ENCODE measurements around the gene ATXN7. TPM values are rescaled to one million over a fixed set of nuclear protein-coding genes. Genes with fewer than 3 reads are reported as not detected.

The ATXN7 gene
- total RNA-seq, 1 experiment from 2014 or later = 36.7 TPM

DNA sequence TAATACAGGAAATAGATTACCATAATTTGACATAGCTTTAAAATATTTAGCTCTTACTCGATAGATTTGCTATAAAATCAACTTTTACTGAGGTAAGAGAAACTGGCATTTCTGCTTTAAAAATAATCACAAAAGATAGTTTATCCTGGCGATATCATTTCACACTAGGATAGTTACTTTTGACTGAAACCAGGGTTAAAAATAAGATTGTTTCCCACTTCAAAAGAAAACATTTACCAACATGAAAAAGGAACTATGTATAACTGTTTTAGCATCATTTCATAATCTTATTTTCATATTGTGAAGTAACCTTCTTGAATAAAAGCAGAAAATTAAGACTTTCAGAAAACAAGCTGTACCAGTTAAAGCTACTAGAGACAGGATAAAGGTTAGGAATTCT, 144.3 kb downstream of the ATXN7 start:
- Mint-ChIP-seq H3K4me1 (ENCODE audit: insufficient read depth, unreplicated experiment) (peaks cover 17% of the 10 kb centered on the region), H3K36me3 (ENCODE audit: insufficient read depth, unreplicated experiment) (peaks cover 8% of the 10 kb centered on the region), H3K9me3 (ENCODE audit: unreplicated experiment) (no peaks in the 10 kb centered on the region)

DNA sequence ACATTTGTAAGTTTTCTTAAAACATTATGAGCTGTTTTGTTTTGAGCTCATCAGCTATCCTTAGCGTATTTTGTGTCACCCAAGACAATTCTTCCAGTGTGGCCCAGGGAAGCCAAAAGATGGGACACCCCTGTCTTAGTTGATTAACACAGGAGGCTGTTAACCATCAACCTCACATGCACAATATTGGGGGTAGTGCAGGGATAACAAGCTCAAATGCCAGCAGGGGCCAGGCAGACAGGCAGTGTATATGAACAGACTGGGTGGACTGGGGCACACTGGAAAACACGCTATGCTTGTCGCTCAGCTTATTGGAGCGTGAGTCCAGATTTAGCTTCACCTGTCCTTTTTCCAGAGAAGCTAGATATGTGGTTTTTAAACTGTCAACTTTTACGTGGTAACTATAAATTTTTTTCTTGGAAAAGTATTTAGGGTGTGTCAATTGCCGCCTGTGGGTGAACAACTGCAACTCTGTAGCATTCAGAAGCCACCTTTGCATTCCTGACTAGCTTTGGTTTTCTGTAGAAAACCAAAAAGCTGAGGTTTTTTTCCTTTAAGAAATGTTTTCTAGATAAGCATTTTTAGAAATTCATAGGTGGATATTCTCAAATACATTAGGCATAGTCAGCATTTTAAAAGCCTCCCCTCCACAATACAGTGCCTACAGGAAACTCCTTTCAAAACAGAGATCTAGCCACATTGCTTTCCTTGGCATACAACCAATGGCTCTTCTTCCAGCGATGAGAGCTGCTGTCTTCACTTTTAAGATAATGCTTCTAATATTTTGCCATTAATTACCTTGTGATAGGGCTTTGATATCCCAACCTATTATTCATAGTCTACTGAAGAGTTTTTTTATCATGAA, 145.1 kb downstream of the ATXN7 start:
- no peak overlapping the region for H3K4me3 Mint-ChIP-seq (ENCODE audit: unreplicated experiment)
- H3K27ac Mint-ChIP-seq (ENCODE audit: low read depth, unreplicated experiment) = peak overlapping the region; percentile 13
- BruUV-seq (replicated peaks) = no TSS peak

More for the DNA sequence above, 144.3 kb downstream of the ATXN7 start:
- ChIA-PET POLR2A (interaction anchor here (1.3 to 3.5 kb wide), 8 partner anchors 10 to 48 kb away, joined by 4 to 18 read pairs (median 7); partner anchors contain the start of gene PSMD6), CTCF (interaction anchor here (0.6 to 5.3 kb wide), 10 partner anchors 11 to 678 kb away, joined by 3 to 57 read pairs (median 5); partner anchors contain the start of gene PSMD6)
- no TSS peak for BruUV-seq (replicated peaks)
- DNase-seq (ENCODE audit: unreplicated experiment) = no peak
- intact Hi-C loops (cut with micrococcal nuclease) = no loop called here
- TF ChIP-seq, protein P1, sequence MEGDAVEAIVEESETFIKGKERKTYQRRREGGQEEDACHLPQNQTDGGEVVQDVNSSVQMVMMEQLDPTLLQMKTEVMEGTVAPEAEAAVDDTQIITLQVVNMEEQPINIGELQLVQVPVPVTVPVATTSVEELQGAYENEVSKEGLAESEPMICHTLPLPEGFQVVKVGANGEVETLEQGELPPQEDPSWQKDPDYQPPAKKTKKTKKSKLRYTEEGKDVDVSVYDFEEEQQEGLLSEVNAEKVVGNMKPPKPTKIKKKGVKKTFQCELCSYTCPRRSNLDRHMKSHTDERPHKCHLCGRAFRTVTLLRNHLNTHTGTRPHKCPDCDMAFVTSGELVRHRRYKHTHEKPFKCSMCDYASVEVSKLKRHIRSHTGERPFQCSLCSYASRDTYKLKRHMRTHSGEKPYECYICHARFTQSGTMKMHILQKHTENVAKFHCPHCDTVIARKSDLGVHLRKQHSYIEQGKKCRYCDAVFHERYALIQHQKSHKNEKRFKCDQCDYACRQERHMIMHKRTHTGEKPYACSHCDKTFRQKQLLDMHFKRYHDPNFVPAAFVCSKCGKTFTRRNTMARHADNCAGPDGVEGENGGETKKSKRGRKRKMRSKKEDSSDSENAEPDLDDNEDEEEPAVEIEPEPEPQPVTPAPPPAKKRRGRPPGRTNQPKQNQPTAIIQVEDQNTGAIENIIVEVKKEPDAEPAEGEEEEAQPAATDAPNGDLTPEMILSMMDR (IDR thresholded peaks at IDR 0.05; ENCODE audit: unreplicated experiment) = no peak
- Mint-ChIP-seq H3K27ac (ENCODE audit: low read depth, unreplicated experiment) (no peak overlapping the region), H3K27me3 (ENCODE audit: insufficient read depth, unreplicated experiment) (no peaks in the 10 kb centered on the region), H3K4me3 (ENCODE audit: unreplicated experiment) (no peak overlapping the region)

GRCh38 chr3:64009528-64009927, 145.9 kb downstream of the ATXN7 start:
- TF ChIP-seq, protein P1 (IDR thresholded peaks at IDR 0.05; ENCODE audit: unreplicated experiment) = no peak
- POLR2A ChIA-PET = interaction anchor here (1.7 to 3.5 kb wide), 3 partner anchors 8 to 13 kb away, joined by 8 to 18 read pairs (median 8); partner anchors contain the start of gene PSMD6
- no peak overlapping the region for H3K4me3 Mint-ChIP-seq (ENCODE audit: unreplicated experiment)
- peak overlapping the region; percentile 13 for H3K27ac Mint-ChIP-seq (ENCODE audit: low read depth, unreplicated experiment)
- intact Hi-C loops (cut with micrococcal nuclease) = no loop called here
- peaks cover 21% of the 10 kb centered on the region for H3K36me3 Mint-ChIP-seq (ENCODE audit: insufficient read depth, unreplicated experiment)
- H3K9me3 Mint-ChIP-seq (ENCODE audit: unreplicated experiment) = no peaks in the 10 kb centered on the region
- H3K4me1 Mint-ChIP-seq (ENCODE audit: insufficient read depth, unreplicated experiment) = peaks cover 17% of the 10 kb centered on the region
- BruUV-seq (replicated peaks) = no TSS peak
- no peak for DNase-seq (ENCODE audit: unreplicated experiment)
- H3K27me3 Mint-ChIP-seq (ENCODE audit: insufficient read depth, unreplicated experiment) = no peaks in the 10 kb centered on the region
- CTCF ChIA-PET = interaction anchor here (0.6 to 5.3 kb wide), 6 partner anchors 14 to 475 kb away, joined by 3 to 57 read pairs (median 6); partner anchors contain the start of gene PSMD6

More for the DNA sequence above, 145.1 kb downstream of the ATXN7 start:
- ChIA-PET POLR2A (interaction anchor here (1.3 to 3.5 kb wide), 8 partner anchors 9 to 48 kb away, joined by 4 to 18 read pairs (median 7); partner anchors contain the start of gene PSMD6), CTCF (interaction anchor here (0.6 to 5.3 kb wide), 11 partner anchors 10 to 665 kb away, joined by 3 to 57 read pairs (median 5); partner anchors contain the start of gene PSMD6)
- peak; percentile 14 for DNase-seq (ENCODE audit: unreplicated experiment)
- H3K4me1 Mint-ChIP-seq (ENCODE audit: insufficient read depth, unreplicated experiment) = peaks cover 17% of the 10 kb centered on the region
- TF ChIP-seq, protein P1 (IDR thresholded peaks at IDR 0.05; ENCODE audit: unreplicated experiment) = no peak
- H3K27me3 Mint-ChIP-seq (ENCODE audit: insufficient read depth, unreplicated experiment) = no peaks in the 10 kb centered on the region
- peaks cover 15% of the 10 kb centered on the region for H3K36me3 Mint-ChIP-seq (ENCODE audit: insufficient read depth, unreplicated experiment)
- intact Hi-C loops (cut with micrococcal nuclease) = no loop called here
- no peaks in the 10 kb centered on the region for H3K9me3 Mint-ChIP-seq (ENCODE audit: unreplicated experiment)

DNA sequence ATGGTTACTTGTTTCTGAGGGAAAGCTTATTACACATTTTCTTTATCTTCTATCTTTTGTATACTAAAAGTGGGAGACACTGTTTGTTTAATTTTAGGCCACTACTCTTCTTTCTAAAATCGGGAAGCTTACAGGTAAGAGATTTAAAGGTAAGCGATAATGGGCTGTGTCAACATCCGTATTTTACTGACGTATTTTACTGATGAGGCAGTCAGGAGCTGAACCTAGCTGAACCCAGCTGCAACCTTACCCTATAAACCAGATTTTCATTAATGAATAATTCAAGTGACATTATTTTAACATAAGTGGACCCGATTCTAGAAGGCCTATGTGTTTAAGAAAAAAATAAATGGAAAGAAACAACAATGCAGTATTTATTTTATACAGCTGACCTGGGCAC, 146.5 kb downstream of the ATXN7 start:
- POLR2A ChIA-PET = interaction anchor here (1.1 to 3.5 kb wide), 4 partner anchors 12 to 42 kb away, joined by 3 to 18 read pairs (median 4); partner anchors contain the start of gene PSMD6
- DNase-seq (ENCODE audit: unreplicated experiment) = no peak
- no peaks in the 10 kb centered on the region for H3K27me3 Mint-ChIP-seq (ENCODE audit: insufficient read depth, unreplicated experiment)
- no TSS peak for BruUV-seq (replicated peaks)
- no peaks in the 10 kb centered on the region for H3K9me3 Mint-ChIP-seq (ENCODE audit: unreplicated experiment)
- CTCF ChIA-PET = interaction anchor here (0.6 to 5.3 kb wide), 5 partner anchors 13 to 475 kb away, joined by 3 to 57 read pairs (median 9); partner anchors contain the start of gene PSMD6
- peak overlapping the region; percentile 13 for H3K27ac Mint-ChIP-seq (ENCODE audit: low read depth, unreplicated experiment)
- H3K4me1 Mint-ChIP-seq (ENCODE audit: insufficient read depth, unreplicated experiment) = peaks cover 17% of the 10 kb centered on the region
- H3K36me3 Mint-ChIP-seq (ENCODE audit: insufficient read depth, unreplicated experiment) = peaks cover 28% of the 10 kb centered on the region
- intact Hi-C loops (cut with micrococcal nuclease) = no loop called here
- H3K4me3 Mint-ChIP-seq (ENCODE audit: unreplicated experiment) = no peak overlapping the region
- TF ChIP-seq, protein P1 (IDR thresholded peaks at IDR 0.05; ENCODE audit: unreplicated experiment) = no peak

Data from MCF 10A (cell line).